Testis (tissue), 3 donors: Measurements from ENCODE around the gene SSNA1. TPM values are rescaled to one million over a fixed set of nuclear protein-coding genes. Genes with fewer than 3 reads are reported as not detected.

Experiments
- DNase-seq: peaks from one replicate; pipeline ENCODE4 v3.0.0-alpha.2; 2019
- H3K27ac ChIP-seq, 2 donors: fragments of 200-600 bp; sonication (generic); one replicate each; pipeline ENCODE4 v1.5.1; 2019
- H3K27me3 ChIP-seq: fragments of 200-600 bp; sonication (generic); one replicate; pipeline ENCODE4 v1.5.1; 2019
- H3K36me3 ChIP-seq: fragments of 200-600 bp; sonication (generic); one replicate; pipeline ENCODE4 v1.5.1; 2017; ENCODE audit warnings: low read depth; ENCODE audit errors: missing control alignments
- H3K4me1 ChIP-seq: fragments of 200-600 bp; sonication (generic); one replicate; pipeline ENCODE4 v1.5.1; 2019
- H3K4me3 ChIP-seq, 2 donors: fragments of 200-600 bp; sonication (generic); one replicate each; pipeline ENCODE4 v1.5.1; 2017 to 2019
- H3K9me3 ChIP-seq: fragments of 200-600 bp; sonication (generic); one replicate; pipeline ENCODE4 v1.5.1; 2017
- POLR2A ChIP-seq: fragments of 450-650 bp; IDR thresholded peaks from one replicate; pipeline ENCODE4 v1.6.1; 2017; ENCODE audit warnings: antibody characterized with exemption, mild to moderate bottlenecking, moderate library complexity
- WGBS, 2 donors: methylation state at CpG; one replicate each; pipeline ENCODE4 v1.1.5; 2018; 5-methylcytosine and 5-hydroxymethylcytosine counted together
- intact Hi-C: fragments of 100-400 bp; cut with DNase I; formaldehyde crosslinking; loops from one replicate; pipeline ENCODE4 v1.15.1; 2023; ENCODE audit warnings: low total_unique reads
- polyA plus RNA-seq: library from polyadenylated mRNA; stranded (reverse); fragments of 350-450 nt; fragmentation: Illumina TruSeq; extraction: RNeasy Lipid Tissue Mini Kit (QIAGEN cat#74804); gene quantifications from one replicate; pipeline ENCODE4 v1.2.3, GENCODE V29; 2014; ENCODE audit warnings: low read depth, low replicate concordance; ENCODE audit not compliant: insufficient read depth
- total RNA-seq, 2 donors: library from RNA; depleted of rRNA; stranded (reverse); fragments of >200 nt; gene quantifications; one replicate each; pipeline ENCODE4 v1.2.3, GENCODE V29; 2016
- TF ChIP-seq, protein P1 (sequence below), 3 experiments: fragments of 450-650 bp in 2 of 3; fragments of 200-600 bp in 1 of 3; sonication (generic) in 1 of 3; IDR thresholded peaks; one replicate each; pipeline ENCODE4 v1.5.1; 2016 to 2019; ENCODE audit warnings: antibody characterized with exemption in 3 of 3, mild to moderate bottlenecking in 2 of 3, moderate library complexity in 1 of 3

The SSNA1 gene
- total and polyA plus RNA-seq, 3 donors from 2014 or later, result 134 to 211 (median 137) TPM

DNA sequence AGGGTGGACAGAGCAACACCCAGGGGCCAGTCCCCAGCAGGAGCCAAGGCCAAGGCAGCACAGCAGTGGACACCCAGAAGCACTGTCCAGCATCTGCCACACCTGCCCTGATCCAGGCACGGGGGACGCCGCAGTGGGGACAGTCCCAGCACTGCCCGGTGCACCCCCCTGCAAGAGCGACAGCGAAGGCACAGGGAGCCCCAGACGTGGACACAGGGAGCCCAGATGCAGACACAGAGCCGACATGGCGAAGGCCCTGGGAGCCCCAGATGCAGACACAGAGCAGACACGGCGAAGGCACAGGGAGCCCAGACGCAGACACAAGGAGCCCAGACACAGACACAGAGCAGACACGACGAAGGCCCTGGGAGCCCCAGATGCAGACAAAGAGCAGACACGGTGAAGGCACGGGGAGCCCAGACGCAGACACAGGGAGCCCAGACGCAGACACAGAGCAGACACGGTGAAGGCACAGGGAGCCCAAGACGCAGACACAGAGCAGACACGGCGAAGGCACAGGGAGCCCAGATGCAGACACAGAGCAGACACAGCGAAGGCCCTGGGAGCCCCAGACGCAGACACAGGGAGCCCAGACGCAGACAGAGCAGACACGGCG lies 4.4 kb upstream of the SSNA1 start:
- H3K4me1 ChIP-seq, result peaks cover 16% of the 10 kb centered on the region
- no peak overlapping the region for H3K27ac ChIP-seq
- H3K27me3 ChIP-seq, result no peaks in the 10 kb centered on the region
- no peaks in the 10 kb centered on the region for H3K9me3 ChIP-seq
- no peak for DNase-seq
- intact Hi-C loops, result no loop called here
- H3K36me3 ChIP-seq, result no peaks in the 10 kb centered on the region
- TF ChIP-seq, protein P1, sequence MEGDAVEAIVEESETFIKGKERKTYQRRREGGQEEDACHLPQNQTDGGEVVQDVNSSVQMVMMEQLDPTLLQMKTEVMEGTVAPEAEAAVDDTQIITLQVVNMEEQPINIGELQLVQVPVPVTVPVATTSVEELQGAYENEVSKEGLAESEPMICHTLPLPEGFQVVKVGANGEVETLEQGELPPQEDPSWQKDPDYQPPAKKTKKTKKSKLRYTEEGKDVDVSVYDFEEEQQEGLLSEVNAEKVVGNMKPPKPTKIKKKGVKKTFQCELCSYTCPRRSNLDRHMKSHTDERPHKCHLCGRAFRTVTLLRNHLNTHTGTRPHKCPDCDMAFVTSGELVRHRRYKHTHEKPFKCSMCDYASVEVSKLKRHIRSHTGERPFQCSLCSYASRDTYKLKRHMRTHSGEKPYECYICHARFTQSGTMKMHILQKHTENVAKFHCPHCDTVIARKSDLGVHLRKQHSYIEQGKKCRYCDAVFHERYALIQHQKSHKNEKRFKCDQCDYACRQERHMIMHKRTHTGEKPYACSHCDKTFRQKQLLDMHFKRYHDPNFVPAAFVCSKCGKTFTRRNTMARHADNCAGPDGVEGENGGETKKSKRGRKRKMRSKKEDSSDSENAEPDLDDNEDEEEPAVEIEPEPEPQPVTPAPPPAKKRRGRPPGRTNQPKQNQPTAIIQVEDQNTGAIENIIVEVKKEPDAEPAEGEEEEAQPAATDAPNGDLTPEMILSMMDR (IDR thresholded peaks at IDR 0.05), result no peak
- TF ChIP-seq POLR2A, result no peak
- 94% methylated on average over 25 to 27 of the region's 27 CpGs for WGBS, 2 donors
- no peak overlapping the region for H3K4me3 ChIP-seq

DNA sequence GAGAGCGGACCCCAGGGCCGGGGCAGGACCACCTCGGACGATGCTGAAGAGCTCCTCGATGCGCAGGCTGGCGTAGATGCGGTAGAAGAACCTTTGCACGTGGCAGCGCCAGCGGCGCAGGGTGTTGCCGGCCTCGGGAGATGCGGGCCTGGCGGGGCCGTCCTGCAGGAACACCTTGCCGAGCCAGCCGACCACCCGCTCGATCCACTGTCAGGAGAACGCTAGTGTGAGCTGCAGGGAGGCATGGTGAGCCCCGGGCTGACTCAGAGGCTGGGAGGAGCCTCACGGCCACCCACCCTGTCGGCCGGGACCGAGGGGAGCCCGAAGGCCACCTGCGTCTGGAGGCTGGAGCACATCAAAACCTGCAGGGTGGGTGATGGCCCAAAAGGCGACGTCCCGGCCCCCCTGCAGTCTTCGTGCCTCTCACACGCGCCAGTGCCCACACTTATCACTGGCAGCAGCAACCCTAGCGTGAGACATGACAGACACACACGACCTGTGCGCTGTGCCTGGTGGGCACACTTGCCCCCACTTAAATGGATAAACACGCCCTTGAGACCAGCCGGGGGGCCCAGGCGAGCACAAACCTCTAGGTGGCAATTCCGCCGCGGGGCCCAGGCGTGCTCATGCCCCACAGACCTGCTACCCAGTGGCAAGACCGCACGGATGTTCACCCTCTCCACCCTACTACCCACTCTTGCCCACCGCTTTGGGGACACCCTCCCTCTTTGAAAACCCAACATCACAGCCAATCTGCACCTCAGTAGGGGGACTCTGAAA lies 3.4 kb upstream of the SSNA1 start:
- WGBS, 2 donors, result 91 to 92% methylated on average over 34 to 48 of the region's 48 CpGs
- TF ChIP-seq POLR2A, result no peak
- TF ChIP-seq, protein P1 (IDR thresholded peaks at IDR 0.05), result no peak
- H3K4me3 ChIP-seq, result no peak overlapping the region
- no peaks in the 10 kb centered on the region for H3K9me3 ChIP-seq
- intact Hi-C loops, result no loop called here
- peaks cover 25% of the 10 kb centered on the region for H3K4me1 ChIP-seq
- no peak overlapping the region for H3K27ac ChIP-seq
- H3K27me3 ChIP-seq, result no peaks in the 10 kb centered on the region
- H3K36me3 ChIP-seq, result no peaks in the 10 kb centered on the region
- no peak for DNase-seq

DNA sequence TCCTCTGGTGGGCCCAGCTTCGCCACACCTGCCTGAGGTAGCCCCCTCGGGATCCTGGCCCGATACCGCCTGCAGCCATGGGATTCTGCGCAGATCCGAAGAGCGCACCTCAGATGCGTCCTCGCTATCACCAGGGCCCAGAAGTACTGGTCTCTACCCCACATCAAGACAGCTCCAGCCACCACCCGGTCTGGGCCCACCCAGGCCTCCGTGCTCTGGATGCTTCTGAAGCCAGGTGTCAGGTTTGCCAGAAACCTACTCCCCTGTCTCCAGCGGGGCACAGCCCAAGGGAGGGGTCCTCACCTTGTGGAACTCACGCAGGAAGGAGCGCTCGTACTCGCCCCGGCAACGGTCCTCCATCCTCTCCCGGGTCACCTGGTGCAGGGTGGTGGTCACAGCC lies 2.6 kb upstream of the SSNA1 start:
- intact Hi-C loops, result no loop called here
- H3K4me3 ChIP-seq, result no peak overlapping the region
- H3K27ac ChIP-seq, result no peak overlapping the region
- H3K4me1 ChIP-seq, result peaks cover 26% of the 10 kb centered on the region
- 95% methylated on average over 19 of the region's 19 CpGs; no CpG with 5 or more reads in 1 of the 2 donors for WGBS, 2 donors
- H3K27me3 ChIP-seq, result no peaks in the 10 kb centered on the region
- H3K9me3 ChIP-seq, result no peaks in the 10 kb centered on the region
- TF ChIP-seq POLR2A, result no peak
- TF ChIP-seq, protein P1 (IDR thresholded peaks at IDR 0.05), result no peak
- H3K36me3 ChIP-seq, result no peaks in the 10 kb centered on the region
- no peak for DNase-seq

- TF ChIP-seq POLR2A, result no peak
- TF ChIP-seq, protein P1 (IDR thresholded peaks at IDR 0.05), result no peak
- no peak for DNase-seq
- Histone ChIP-seq H3K36me3 (no peaks in the 10 kb centered on the region), H3K9me3 (no peaks in the 10 kb centered on the region), H3K4me3 (no peak overlapping the region), H3K27me3 (no peaks in the 10 kb centered on the region), H3K4me1 (peaks cover 26% of the 10 kb centered on the region), H3K27ac (no peak overlapping the region)
- intact Hi-C loops, result no loop called here
- 68 to 74% methylated on average over 3 to 6 of the region's 6 CpGs for WGBS, 2 donors
Observed at GRCh38 chr9:137186385-137186784, 2.1 kb upstream of the SSNA1 start.
